ENCODE results near the gene PPFIA4.

DNA sequence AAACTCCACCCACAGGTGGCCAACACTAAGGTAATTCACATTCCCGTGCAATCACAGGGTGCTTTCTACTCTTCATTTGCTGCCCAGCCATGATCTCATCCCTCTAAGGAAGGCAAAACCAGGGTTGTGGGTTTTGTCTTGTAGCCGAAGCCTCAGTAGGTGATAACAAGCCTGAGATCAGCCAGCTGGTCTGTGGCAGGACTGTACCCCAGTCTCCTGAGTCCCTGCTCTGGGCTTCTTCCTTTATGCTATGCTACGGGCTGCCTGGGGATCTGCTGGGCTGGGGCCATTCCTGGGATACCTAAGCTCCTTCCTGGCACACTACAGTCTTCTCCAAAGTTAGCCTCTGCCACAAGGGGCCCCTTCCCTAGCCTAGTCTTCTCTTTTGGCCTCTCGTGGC is 9.8 kb downstream of the PPFIA4 start:
- TF ChIP-seq SUZ12 (IDR thresholded peaks at IDR 0.05; ENCODE audit: extremely low read depth, insufficient read depth, insufficient read length) (no peak), ZNF274 (IDR thresholded peaks at IDR 0.05; ENCODE audit: low read depth, low read length) (no peak), YY1 (IDR thresholded peaks at IDR 0.05; ENCODE audit: insufficient read depth, insufficient read length) (no peak)
